ENCODE results near the gene DLG2.

GRCh38 chr11:85582111-85582510, 45.0 kb downstream of the DLG2 start:
- TF ChIP-seq CTCF (IDR thresholded peaks at IDR 0.05; ENCODE audit: low read length) (no peak), EZH2 (optimal IDR thresholded peaks at IDR 0.05; ENCODE audit: low read depth, low read length) (no peak)

All from MM.1S (cell line).